Measurements from ENCODE around the gene ARID3B. TPM values are rescaled to one million over a fixed set of nuclear protein-coding genes. Genes with fewer than 3 reads are reported as not detected.

ARID3B gene
- total RNA-seq, 1 experiment from 2014 or later, result 36.1 TPM

GRCh38 chr15:74548241-74548640 lies 7.2 kb downstream of the ARID3B start:
- CTCF ChIA-PET, result no interaction called here
- POLR2A ChIA-PET, result no interaction called here
- peaks cover 48% of the 10 kb centered on the region for H3K36me3 Mint-ChIP-seq (ENCODE audit: insufficient read depth, unreplicated experiment)
- BruUV-seq (replicated peaks), result no TSS peak
- no peaks in the 10 kb centered on the region for H3K9me3 Mint-ChIP-seq (ENCODE audit: unreplicated experiment)
- no peak for DNase-seq
- no peak overlapping the region for H3K4me3 Mint-ChIP-seq (ENCODE audit: unreplicated experiment)
- H3K27ac Mint-ChIP-seq (ENCODE audit: unreplicated experiment), result no peak overlapping the region
- no peaks in the 10 kb centered on the region for H3K27me3 Mint-ChIP-seq (ENCODE audit: insufficient read depth, unreplicated experiment)
- TF ChIP-seq, protein P1, sequence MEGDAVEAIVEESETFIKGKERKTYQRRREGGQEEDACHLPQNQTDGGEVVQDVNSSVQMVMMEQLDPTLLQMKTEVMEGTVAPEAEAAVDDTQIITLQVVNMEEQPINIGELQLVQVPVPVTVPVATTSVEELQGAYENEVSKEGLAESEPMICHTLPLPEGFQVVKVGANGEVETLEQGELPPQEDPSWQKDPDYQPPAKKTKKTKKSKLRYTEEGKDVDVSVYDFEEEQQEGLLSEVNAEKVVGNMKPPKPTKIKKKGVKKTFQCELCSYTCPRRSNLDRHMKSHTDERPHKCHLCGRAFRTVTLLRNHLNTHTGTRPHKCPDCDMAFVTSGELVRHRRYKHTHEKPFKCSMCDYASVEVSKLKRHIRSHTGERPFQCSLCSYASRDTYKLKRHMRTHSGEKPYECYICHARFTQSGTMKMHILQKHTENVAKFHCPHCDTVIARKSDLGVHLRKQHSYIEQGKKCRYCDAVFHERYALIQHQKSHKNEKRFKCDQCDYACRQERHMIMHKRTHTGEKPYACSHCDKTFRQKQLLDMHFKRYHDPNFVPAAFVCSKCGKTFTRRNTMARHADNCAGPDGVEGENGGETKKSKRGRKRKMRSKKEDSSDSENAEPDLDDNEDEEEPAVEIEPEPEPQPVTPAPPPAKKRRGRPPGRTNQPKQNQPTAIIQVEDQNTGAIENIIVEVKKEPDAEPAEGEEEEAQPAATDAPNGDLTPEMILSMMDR (IDR thresholded peaks at IDR 0.05; ENCODE audit: insufficient read depth in 1 of 2, low read depth in 1 of 2, low read length in 1 of 2, severe bottlenecking in 1 of 2, unreplicated experiment in 1 of 2), result no peak
- Histone ChIP-seq H3K36me3 (ENCODE audit: control insufficient read depth, insufficient read depth, low read length) (no peaks in the 10 kb centered on the region), H3K4me3 (ENCODE audit: low read depth, low read length) (no peak overlapping the region), H3K27me3 (replicated peaks; ENCODE audit: control insufficient read depth, insufficient read depth, low read length) (no peaks in the 10 kb centered on the region), H3K4me1 (peaks cover 2% of the 10 kb centered on the region; the same call in 1 of the 2 replicates), H3K9me3 (no peaks in the 10 kb centered on the region)
- intact Hi-C loops (cut with micrococcal nuclease; ENCODE audit: unreplicated experiment), result no loop called here
- peaks cover 6% of the 10 kb centered on the region for H3K4me1 Mint-ChIP-seq (ENCODE audit: low read depth, unreplicated experiment)

GRCh38 chr15:74549816-74550215 lies 8.8 kb downstream of the ARID3B start:
- Mint-ChIP-seq H3K4me3 (ENCODE audit: unreplicated experiment) (no peak overlapping the region), H3K4me1 (ENCODE audit: low read depth, unreplicated experiment) (no peaks in the 10 kb centered on the region), H3K27me3 (ENCODE audit: insufficient read depth, unreplicated experiment) (no peaks in the 10 kb centered on the region), H3K9me3 (ENCODE audit: unreplicated experiment) (no peaks in the 10 kb centered on the region), H3K27ac (ENCODE audit: unreplicated experiment) (no peak overlapping the region), H3K36me3 (ENCODE audit: insufficient read depth, unreplicated experiment) (peaks cover 42% of the 10 kb centered on the region)
- Histone ChIP-seq H3K4me3 (ENCODE audit: low read depth, low read length) (no peak overlapping the region), H3K4me1 (no peaks in the 10 kb centered on the region), H3K27me3 (replicated peaks; ENCODE audit: control insufficient read depth, insufficient read depth, low read length) (no peaks in the 10 kb centered on the region), H3K36me3 (ENCODE audit: control insufficient read depth, insufficient read depth, low read length) (no peaks in the 10 kb centered on the region), H3K9me3 (no peaks in the 10 kb centered on the region)
- intact Hi-C loops (cut with micrococcal nuclease; ENCODE audit: unreplicated experiment), result no loop called here
- POLR2A ChIA-PET, result no interaction called here
- no peak for DNase-seq
- BruUV-seq (replicated peaks), result no TSS peak
- TF ChIP-seq, protein P1 (IDR thresholded peaks at IDR 0.05; ENCODE audit: insufficient read depth in 1 of 2, low read depth in 1 of 2, low read length in 1 of 2, severe bottlenecking in 1 of 2, unreplicated experiment in 1 of 2), result no peak
- CTCF ChIA-PET, result interaction anchor here (0.6 kb wide), 1 partner anchor 1703 kb away, joined by 5 read pairs; no protein-coding TSS in a partner anchor

DNA sequence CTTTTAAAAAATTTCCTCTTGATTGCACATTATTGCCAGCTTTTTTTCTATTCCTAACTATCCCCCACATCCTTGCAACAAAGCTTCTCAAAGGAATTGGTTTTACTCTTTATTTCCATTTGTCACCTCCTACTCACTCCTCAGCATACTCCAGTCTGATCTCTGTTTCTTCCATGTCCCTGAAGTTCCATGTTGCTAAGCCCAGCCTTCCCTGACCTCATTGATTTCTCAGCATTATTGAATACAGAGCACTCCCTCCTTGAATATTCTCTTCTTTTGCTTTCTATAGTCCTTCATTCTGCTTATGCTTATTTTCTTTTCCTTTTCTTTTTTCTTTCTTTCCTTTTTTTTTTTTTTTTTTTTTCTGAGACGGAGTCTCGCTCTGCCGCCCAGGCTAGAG lies 10.7 kb downstream of the ARID3B start:
- Mint-ChIP-seq H3K4me1 (ENCODE audit: low read depth, unreplicated experiment) (no peaks in the 10 kb centered on the region), H3K27me3 (ENCODE audit: insufficient read depth, unreplicated experiment) (no peaks in the 10 kb centered on the region), H3K4me3 (ENCODE audit: unreplicated experiment) (no peak overlapping the region), H3K27ac (ENCODE audit: unreplicated experiment) (no peak overlapping the region), H3K9me3 (ENCODE audit: unreplicated experiment) (no peaks in the 10 kb centered on the region), H3K36me3 (ENCODE audit: insufficient read depth, unreplicated experiment) (peaks cover 30% of the 10 kb centered on the region)
- H3K36me3 ChIP-seq (ENCODE audit: control insufficient read depth, insufficient read depth, low read length), result no peaks in the 10 kb centered on the region
- no peaks in the 10 kb centered on the region for H3K9me3 ChIP-seq
- TF ChIP-seq, protein P1 (IDR thresholded peaks at IDR 0.05; ENCODE audit: insufficient read depth in 1 of 2, low read depth in 1 of 2, low read length in 1 of 2, severe bottlenecking in 1 of 2, unreplicated experiment in 1 of 2), result no peak
- H3K27me3 ChIP-seq (replicated peaks; ENCODE audit: control insufficient read depth, insufficient read depth, low read length), result no peaks in the 10 kb centered on the region
- ChIA-PET CTCF (no interaction called here), POLR2A (no interaction called here)
- no peak for DNase-seq
- intact Hi-C loops (cut with micrococcal nuclease; ENCODE audit: unreplicated experiment), result no loop called here
- no peak overlapping the region for H3K4me3 ChIP-seq (ENCODE audit: low read depth, low read length)
- H3K4me1 ChIP-seq, result no peaks in the 10 kb centered on the region
- BruUV-seq (replicated peaks), result no TSS peak

Measured in Caco-2 (cell line).